Measurements from ENCODE around the gene NCK2. TPM values are rescaled to one million over a fixed set of nuclear protein-coding genes. Genes with fewer than 3 reads are reported as not detected.

NCK2 gene
- total RNA-seq, 1 experiment from 2014 or later: 49.2 TPM

DNA sequence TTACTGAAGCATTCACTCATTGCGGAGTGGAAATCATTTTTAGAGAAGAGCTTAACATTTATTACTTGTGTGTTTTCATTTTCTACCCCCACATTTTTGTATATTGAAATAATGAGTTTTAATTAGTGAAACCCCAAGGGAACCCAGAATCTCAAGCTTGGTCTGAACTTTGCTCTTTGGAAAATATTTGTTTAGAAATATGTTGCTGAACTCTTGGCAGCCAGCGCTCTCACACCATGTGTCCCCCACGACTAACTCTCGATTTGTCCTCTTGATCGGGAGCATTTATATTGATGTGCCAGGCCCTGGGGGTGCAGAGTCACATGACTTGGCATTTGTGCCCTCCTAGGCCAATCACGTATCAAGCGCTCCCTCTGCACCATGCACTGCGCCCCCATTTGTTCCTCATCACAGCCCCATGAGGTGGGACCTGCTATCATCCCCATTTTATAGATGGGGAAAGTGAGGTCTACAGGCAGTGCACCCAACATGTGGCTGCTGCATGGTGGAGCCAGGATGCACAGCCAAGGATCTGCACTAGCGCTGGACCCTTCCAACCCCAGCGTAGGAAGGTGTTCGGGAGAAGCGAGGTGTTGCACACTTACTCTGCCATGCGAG is 149.7 kb downstream of the NCK2 start:
- Histone ChIP-seq H3K27ac (ENCODE audit: insufficient read length, low read depth, low read length) (no peak overlapping the region), H2AK5ac (ENCODE audit: insufficient read length, low read length) (no peak overlapping the region), H3K56ac (ENCODE audit: insufficient read length, low read depth, low read length) (no peak overlapping the region), H3K23me2 (ENCODE audit: insufficient read length, low read depth, low read length, poor library complexity, severe bottlenecking) (no peaks in the 10 kb centered on the region), H2AFZ (ENCODE audit: low read length) (no peak overlapping the region), H3K4me1 (ENCODE audit: insufficient read depth, low read length) (no peaks in the 10 kb centered on the region), H2BK5ac (ENCODE audit: insufficient read length, low read length) (no peak overlapping the region), H3K4me2 (ENCODE audit: insufficient read depth, insufficient read length, low read length) (no peak overlapping the region), H3K79me2 (ENCODE audit: insufficient read depth, low read length) (no peaks in the 10 kb centered on the region), H3T11ph (ENCODE audit: low read length) (no peak overlapping the region), H3K23ac (ENCODE audit: insufficient read length, low read depth, low read length) (no peak overlapping the region), H2BK12ac (ENCODE audit: insufficient read length, low read depth, low read length) (no peak overlapping the region), H3K79me1 (ENCODE audit: insufficient read depth, low read depth, low read length, poor library complexity, severe bottlenecking) (no peaks in the 10 kb centered on the region), H4K8ac (replicated peaks; ENCODE audit: insufficient read length, low read depth, low read length) (no peak overlapping the region), H4K5ac (ENCODE audit: insufficient read length, low read depth, low read length) (no peak overlapping the region), H2BK15ac (ENCODE audit: low read depth, low read length) (no peak overlapping the region), H3K9ac (ENCODE audit: extremely low read depth, insufficient read length, low read length) (no peak overlapping the region), H2BK120ac (ENCODE audit: low read depth, low read length, poor library complexity, severe bottlenecking) (no peak overlapping the region), H4K91ac (ENCODE audit: insufficient read length, low read depth, low read length) (no peak overlapping the region), H3K27me3 (ENCODE audit: insufficient read depth, low read length) (no peaks in the 10 kb centered on the region), H3K4ac (ENCODE audit: low read depth, low read length) (no peak overlapping the region), H3K9me3 (ENCODE audit: control insufficient read depth, low read depth, low read length) (no peaks in the 10 kb centered on the region), H4K20me1 (ENCODE audit: control insufficient read depth, insufficient read depth, insufficient read length) (peaks cover 3% of the 10 kb centered on the region), H2BK20ac (ENCODE audit: low read depth, low read length, poor library complexity, severe bottlenecking) (no peak overlapping the region), H3K18ac (ENCODE audit: insufficient read length, low read depth, low read length) (no peak overlapping the region), H3K14ac (ENCODE audit: insufficient read depth, low read length) (no peak overlapping the region)
- Mint-ChIP-seq H3K4me3 (no peak overlapping the region), H3K36me3 (ENCODE audit: insufficient read depth in 1 of 3, low read depth in 3 of 3) (peaks cover 12 to 46% (median 25%) of the 10 kb centered on the region in 3 experiments), H3K27me3 (ENCODE audit: low read depth) (peaks cover 3% of the 10 kb centered on the region; the same call in 1 of the 2 replicates), H3K27ac (no peak overlapping the region), H3K9me3 (peaks cover 18 to 20% of the 10 kb centered on the region in 2 experiments), H3K4me1 (peaks cover 13 to 18% of the 10 kb centered on the region in 2 experiments)
- TF ChIP-seq, protein P1, sequence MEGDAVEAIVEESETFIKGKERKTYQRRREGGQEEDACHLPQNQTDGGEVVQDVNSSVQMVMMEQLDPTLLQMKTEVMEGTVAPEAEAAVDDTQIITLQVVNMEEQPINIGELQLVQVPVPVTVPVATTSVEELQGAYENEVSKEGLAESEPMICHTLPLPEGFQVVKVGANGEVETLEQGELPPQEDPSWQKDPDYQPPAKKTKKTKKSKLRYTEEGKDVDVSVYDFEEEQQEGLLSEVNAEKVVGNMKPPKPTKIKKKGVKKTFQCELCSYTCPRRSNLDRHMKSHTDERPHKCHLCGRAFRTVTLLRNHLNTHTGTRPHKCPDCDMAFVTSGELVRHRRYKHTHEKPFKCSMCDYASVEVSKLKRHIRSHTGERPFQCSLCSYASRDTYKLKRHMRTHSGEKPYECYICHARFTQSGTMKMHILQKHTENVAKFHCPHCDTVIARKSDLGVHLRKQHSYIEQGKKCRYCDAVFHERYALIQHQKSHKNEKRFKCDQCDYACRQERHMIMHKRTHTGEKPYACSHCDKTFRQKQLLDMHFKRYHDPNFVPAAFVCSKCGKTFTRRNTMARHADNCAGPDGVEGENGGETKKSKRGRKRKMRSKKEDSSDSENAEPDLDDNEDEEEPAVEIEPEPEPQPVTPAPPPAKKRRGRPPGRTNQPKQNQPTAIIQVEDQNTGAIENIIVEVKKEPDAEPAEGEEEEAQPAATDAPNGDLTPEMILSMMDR (conservative IDR thresholded peaks at IDR 0.05): no peak
- WGBS (ENCODE audit: extremely low coverage, insufficient read length, low lambda C conversion rate): no CpG with 5 or more reads among the region's 13 CpGs
- no peak for DNase-seq
